Tibial nerve (tissue), 4 donors: ENCODE data around the gene SLC35A3.

Experiments used
- EP300 ChIP-seq, 2 donors: sonication (generic); formaldehyde crosslinking; IDR thresholded peaks; one replicate each; pipeline ENCODE4 v1.6.1; 2017; ENCODE audit warnings: antibody characterized with exemption in 2 of 2, mild to moderate bottlenecking in 1 of 2
- POLR2A ChIP-seq, 2 donors: fragments of 450-650 bp; IDR thresholded peaks; one replicate each; pipeline ENCODE4 v1.6.1; 2017; ENCODE audit warnings: antibody characterized with exemption in 2 of 2, mild to moderate bottlenecking in 2 of 2, moderate library complexity in 2 of 2
- TF ChIP-seq, protein P1 (sequence below), 5 experiments: fragments of 200-600 bp in 3 of 5; fragments of 450-650 bp in 2 of 5; sonication (generic) in 3 of 5; IDR thresholded peaks; one replicate each; pipeline ENCODE4 v1.5.1; 2016 to 2019; ENCODE audit warnings: antibody characterized with exemption in 5 of 5, mild to moderate bottlenecking in 3 of 5, moderate library complexity in 2 of 5

DNA sequence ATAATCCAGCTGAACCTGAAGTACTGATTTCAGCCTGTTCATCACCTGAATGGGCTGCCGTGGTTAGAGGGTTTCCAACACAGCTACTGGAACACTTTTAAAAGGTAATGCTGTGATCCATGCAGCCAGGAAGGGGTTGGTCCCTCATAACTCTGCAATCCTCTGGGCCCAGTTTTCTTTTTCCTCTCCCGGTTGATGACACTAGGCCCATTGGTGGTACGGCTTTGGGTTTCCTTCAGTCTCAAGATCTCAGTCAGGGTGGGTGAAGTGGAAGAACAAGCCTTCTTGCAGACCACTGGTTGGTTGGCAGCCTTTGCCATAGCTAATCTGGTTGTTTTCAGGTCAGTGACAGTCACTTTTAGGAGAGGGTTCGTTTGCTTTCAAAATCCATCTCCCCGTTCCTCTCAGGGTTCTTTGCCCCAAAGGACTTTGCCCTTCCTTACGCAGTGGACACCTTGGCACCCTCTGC lies 502 bp upstream of the SLC35A3 start:
- TF ChIP-seq POLR2A (IDR thresholded peaks at IDR 0.05), result no peak
- TF ChIP-seq, protein P1, sequence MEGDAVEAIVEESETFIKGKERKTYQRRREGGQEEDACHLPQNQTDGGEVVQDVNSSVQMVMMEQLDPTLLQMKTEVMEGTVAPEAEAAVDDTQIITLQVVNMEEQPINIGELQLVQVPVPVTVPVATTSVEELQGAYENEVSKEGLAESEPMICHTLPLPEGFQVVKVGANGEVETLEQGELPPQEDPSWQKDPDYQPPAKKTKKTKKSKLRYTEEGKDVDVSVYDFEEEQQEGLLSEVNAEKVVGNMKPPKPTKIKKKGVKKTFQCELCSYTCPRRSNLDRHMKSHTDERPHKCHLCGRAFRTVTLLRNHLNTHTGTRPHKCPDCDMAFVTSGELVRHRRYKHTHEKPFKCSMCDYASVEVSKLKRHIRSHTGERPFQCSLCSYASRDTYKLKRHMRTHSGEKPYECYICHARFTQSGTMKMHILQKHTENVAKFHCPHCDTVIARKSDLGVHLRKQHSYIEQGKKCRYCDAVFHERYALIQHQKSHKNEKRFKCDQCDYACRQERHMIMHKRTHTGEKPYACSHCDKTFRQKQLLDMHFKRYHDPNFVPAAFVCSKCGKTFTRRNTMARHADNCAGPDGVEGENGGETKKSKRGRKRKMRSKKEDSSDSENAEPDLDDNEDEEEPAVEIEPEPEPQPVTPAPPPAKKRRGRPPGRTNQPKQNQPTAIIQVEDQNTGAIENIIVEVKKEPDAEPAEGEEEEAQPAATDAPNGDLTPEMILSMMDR (IDR thresholded peaks at IDR 0.05), result no peak
- TF ChIP-seq EP300 (IDR thresholded peaks at IDR 0.05), result no peak
